Hepatocyte (in vitro differentiated cells): ENCODE measurements around the gene KCNJ4. TPM values are rescaled to one million over a fixed set of nuclear protein-coding genes. Genes with fewer than 3 reads are reported as not detected.

ENCODE experiments used
- DNase-seq: peaks from one replicate; pipeline ENCODE4 v3.0.0-alpha.2; 2016; ENCODE audit warnings: low spot score
- H2AFZ ChIP-seq: fragments of 200-600 bp; sonication (generic); 2 replicates; pipeline ENCODE4 v1.6.0; 2016; ENCODE audit warnings: antibody characterized with exemption, mild to moderate bottlenecking
- H3K27ac ChIP-seq: fragments of 200-600 bp; sonication (generic); 2 replicates; pipeline ENCODE4 v1.5.1; 2016; ENCODE audit warnings: mild to moderate bottlenecking
- H3K27me3 ChIP-seq: fragments of 200-600 bp; sonication (generic); 2 replicates; pipeline ENCODE4 v1.6.1; 2016
- H3K36me3 ChIP-seq: fragments of 200-600 bp; sonication (generic); replicated peaks from 2 replicates; pipeline ENCODE4 v1.5.1; 2016; ENCODE audit warnings: low read depth; ENCODE audit not compliant: insufficient read depth
- H3K4me1 ChIP-seq: fragments of 200-600 bp; sonication (generic); 2 replicates; pipeline ENCODE4 v1.5.1; 2016; ENCODE audit warnings: mild to moderate bottlenecking, moderate library complexity; ENCODE audit not compliant: insufficient read depth
- H3K4me2 ChIP-seq: fragments of 200-600 bp; sonication (generic); 2 replicates; pipeline ENCODE4 v1.6.0; 2016
- H3K4me3 ChIP-seq: fragments of 200-600 bp; sonication (generic); 2 replicates; pipeline ENCODE4 v1.5.1; 2016; ENCODE audit warnings: mild to moderate bottlenecking
- H3K79me2 ChIP-seq: fragments of 200-600 bp; sonication (generic); 2 replicates; pipeline ENCODE4 v1.6.0; 2017; ENCODE audit warnings: mild to moderate bottlenecking
- H3K9me2 ChIP-seq: fragments of 200-600 bp; sonication (generic); replicated peaks from 2 replicates; pipeline ENCODE4 v1.6.0; 2017; ENCODE audit warnings: mild to moderate bottlenecking; ENCODE audit not compliant: insufficient read depth
- H3K9me3 ChIP-seq: fragments of 200-600 bp; sonication (generic); 2 replicates; pipeline ENCODE4 v1.5.1; 2016; ENCODE audit warnings: low read depth, mild to moderate bottlenecking
- H4K20me1 ChIP-seq: fragments of 200-600 bp; sonication (generic); 2 replicates; pipeline ENCODE4 v1.6.0; 2016; ENCODE audit warnings: mild to moderate bottlenecking; ENCODE audit not compliant: insufficient read depth, poor library complexity, severe bottlenecking
- CTCF ChIP-seq: fragments of 200-600 bp; sonication (generic); IDR thresholded peaks from 2 replicates; pipeline ENCODE4 v1.5.1; 2016; ENCODE audit warnings: antibody characterized with exemption, mild to moderate bottlenecking; ENCODE audit not compliant: poor library complexity
- EZH2 ChIP-seq: fragments of 200-600 bp; sonication (generic); IDR thresholded peaks from 2 replicates; pipeline ENCODE4 v1.6.1; 2016; ENCODE audit warnings: antibody characterized with exemption, mild to moderate bottlenecking, borderline replicate concordance
- EZH2phosphoT487 ChIP-seq: fragments of 200-600 bp; sonication (generic); IDR thresholded peaks from one replicate; pipeline ENCODE4 v1.6.1; 2018; ENCODE audit warnings: antibody characterized with exemption, mild to moderate bottlenecking, low read depth, moderate library complexity; ENCODE audit not compliant: unreplicated experiment, severe bottlenecking
- WGBS: methylation state at CpG from one replicate; pipeline ENCODE4 v1.1.6; 2016; ENCODE audit warnings: low lambda C conversion rate; ENCODE audit errors: missing lambda C conversion rate; 5-methylcytosine and 5-hydroxymethylcytosine counted together
- polyA plus RNA-seq: library from polyadenylated mRNA; unstranded; fragments of >200 nt; fragmentation: Nextera tagmentation; extraction: Ambion mirVana; gene quantifications from 2 replicates; pipeline ENCODE4 v1.2.1, GENCODE V29; 2016
- total RNA-seq: library from RNA; depleted of rRNA; stranded (reverse); fragments of >200 nt; gene quantifications from 2 replicates; pipeline ENCODE4 v1.2.3, GENCODE V29; 2014

The KCNJ4 gene
- total and polyA plus RNA-seq, 2 experiments from 2014 or later, result 0.08 to 0.50 TPM

GRCh38 chr22:38442967-38443627 is 11.9 kb downstream of the KCNJ4 start:
- no peak for DNase-seq
- no peak overlapping the region for H3K4me2 ChIP-seq
- no peaks in the 10 kb centered on the region for H3K27me3 ChIP-seq
- WGBS, result 76% methylated on average over 13 of the region's 13 CpGs
- H3K27ac ChIP-seq, result no peak overlapping the region
- no peaks in the 10 kb centered on the region for H3K79me2 ChIP-seq
- no peaks in the 10 kb centered on the region for H3K9me2 ChIP-seq
- H3K4me1 ChIP-seq, result no peaks in the 10 kb centered on the region
- H4K20me1 ChIP-seq, result no peaks in the 10 kb centered on the region
- no peaks in the 10 kb centered on the region for H3K36me3 ChIP-seq
- H3K9me3 ChIP-seq, result no peaks in the 10 kb centered on the region
- H3K4me3 ChIP-seq, result no peak overlapping the region
- TF ChIP-seq CTCF (no peak), EZH2phosphoT487 (no peak), EZH2 (no peak)
- no peak overlapping the region for H2AFZ ChIP-seq

- TF ChIP-seq CTCF, result no peak
- no peak for TF ChIP-seq EZH2phosphoT487
- TF ChIP-seq EZH2, result no peak
- WGBS, result 87% methylated on average over 16 of the region's 16 CpGs
- Histone ChIP-seq H3K4me2 (no peak overlapping the region), H3K9me3 (no peaks in the 10 kb centered on the region), H4K20me1 (no peaks in the 10 kb centered on the region), H3K9me2 (no peaks in the 10 kb centered on the region), H3K36me3 (no peaks in the 10 kb centered on the region), H2AFZ (no peak overlapping the region), H3K27ac (no peak overlapping the region), H3K4me1 (no peaks in the 10 kb centered on the region), H3K27me3 (no peaks in the 10 kb centered on the region), H3K79me2 (no peaks in the 10 kb centered on the region), H3K4me3 (no peak overlapping the region)
- DNase-seq, result no peak
Observed at GRCh38 chr22:38441620-38442287, 13.2 kb downstream of the KCNJ4 start.

- no peaks in the 10 kb centered on the region for H3K9me2 ChIP-seq
- H3K27me3 ChIP-seq, result no peaks in the 10 kb centered on the region
- no peak for DNase-seq
- no peak overlapping the region for H3K4me3 ChIP-seq
- TF ChIP-seq EZH2phosphoT487 (no peak), EZH2 (no peak), CTCF (no peak)
- H4K20me1 ChIP-seq, result no peaks in the 10 kb centered on the region
- H3K27ac ChIP-seq, result no peak overlapping the region
- WGBS, result 88% methylated on average over 14 of the region's 14 CpGs
- no peak overlapping the region for H3K4me2 ChIP-seq
- H3K79me2 ChIP-seq, result no peaks in the 10 kb centered on the region
- no peak overlapping the region for H2AFZ ChIP-seq
- no peaks in the 10 kb centered on the region for H3K4me1 ChIP-seq
- no peaks in the 10 kb centered on the region for H3K9me3 ChIP-seq
- no peaks in the 10 kb centered on the region for H3K36me3 ChIP-seq
Observed at GRCh38 chr22:38440747-38441350, 14.2 kb downstream of the KCNJ4 start.
